ENCODE measurements around the gene COL6A2. TPM values are rescaled to one million over a fixed set of nuclear protein-coding genes. Genes with fewer than 3 reads are reported as not detected.

COL6A2 gene
- total and polyA plus RNA-seq, 2 of the 13 experiments (the other 11 are each of a cell fraction or from before 2014, with no cell fraction given): 0.07 to 0.41 TPM

- DNase-seq (ENCODE audit: low spot score) (no peak), FAIRE-seq (no peak), ATAC-seq (no peak)
- no peaks in the 10 kb centered on the region for H3K36me3 ChIP-seq (replicated peaks in 1 of 2; ENCODE audit: control insufficient read depth in 1 of 2, insufficient read depth in 2 of 2, low read length in 2 of 2)
- no peak overlapping the region for H3K9ac ChIP-seq (ENCODE audit: insufficient read depth, low read depth, low read length)
- POLR2A ChIA-PET: no interaction called here
- TF ChIP-seq EZH2 (conservative IDR thresholded peaks at IDR 0.05; ENCODE audit: low read depth, low read length): no peak
- TF ChIP-seq ATAD3A (CRISPR knock-in tag; IDR thresholded peaks at IDR 0.05): no peak
- TF ChIP-seq ZNF609 (CRISPR knock-in tag; IDR thresholded peaks at IDR 0.05; ENCODE audit: borderline replicate concordance): no peak
- TF ChIP-seq RFXANK (CRISPR knock-in tag; IDR thresholded peaks at IDR 0.05): no peak
- no peak for TF ChIP-seq MEF2D (CRISPR knock-in tag; IDR thresholded peaks at IDR 0.05)
- no peak for TF ChIP-seq ZNF317 (CRISPR knock-in tag; IDR thresholded peaks at IDR 0.05)
- TF ChIP-seq ZNF766 (CRISPR knock-in tag; IDR thresholded peaks at IDR 0.05; ENCODE audit: borderline replicate concordance): no peak
- no peak for TF ChIP-seq RAD21 (CRISPR knock-in tag; IDR thresholded peaks at IDR 0.05)
- TF ChIP-seq ZFP36 (IDR thresholded peaks at IDR 0.05; ENCODE audit: borderline replicate concordance, low read depth, low read length, partially characterized antibody): no peak
- no peak for TF ChIP-seq SAP130 (CRISPR knock-in tag; IDR thresholded peaks at IDR 0.05; ENCODE audit: low read depth)
- no peak for TF ChIP-seq TERF1 (CRISPR knock-in tag; IDR thresholded peaks at IDR 0.05)
- TF ChIP-seq SIX1 (CRISPR knock-in tag; IDR thresholded peaks at IDR 0.05; ENCODE audit: borderline replicate concordance): no peak
- no peak for TF ChIP-seq SIX4 (CRISPR knock-in tag; IDR thresholded peaks at IDR 0.05)
- no peak for TF ChIP-seq ZBTB42 (CRISPR knock-in tag; IDR thresholded peaks at IDR 0.05)
- no peak for TF ChIP-seq ZSCAN25 (CRISPR knock-in tag; IDR thresholded peaks at IDR 0.05)
- TF ChIP-seq ATF3 (CRISPR knock-in tag; IDR thresholded peaks at IDR 0.05): no peak
- no peak for TF ChIP-seq KMT2B (CRISPR knock-in tag; IDR thresholded peaks at IDR 0.05)
- H2AFZ ChIP-seq (ENCODE audit: low read length): no peak overlapping the region
- H3K4me1 ChIP-seq (ENCODE audit: insufficient read depth, low read length): no peaks in the 10 kb centered on the region
- no peaks in the 10 kb centered on the region for H3K79me2 ChIP-seq (ENCODE audit: insufficient read depth, low read length)
- H3K4me2 ChIP-seq (ENCODE audit: low read depth, low read length): no peak overlapping the region
- H3K9me3 ChIP-seq (ENCODE audit: low read length): no peaks in the 10 kb centered on the region
- no TSS peak for BruUV-seq (replicated peaks)
- peaks cover 5 to 13% of the 10 kb centered on the region in 2 experiments; a peak in 4 of 5 replicates for H3K27me3 ChIP-seq (ENCODE audit: control insufficient read depth in 1 of 2, insufficient read depth in 2 of 2, low read length in 2 of 2)
- intact Hi-C loops (cut with micrococcal nuclease; ENCODE audit: unreplicated experiment) (no loop called here), in situ Hi-C loops (cut with HindIII; ENCODE audit: extremely low pct_ligation_motif_present, low pct_unique_long_range_greater_than_20kb) (no loop called here)
- CTCF ChIA-PET (ENCODE audit: low intra/inter-chr PET ratio, low total read pairs): no interaction called here
- no peaks in the 10 kb centered on the region for H4K20me1 ChIP-seq (ENCODE audit: insufficient read depth, low read length)
- 34% methylated on average over 19 of the region's 27 CpGs for WGBS (ENCODE audit: low lambda C conversion rate)
- H3K27ac ChIP-seq (ENCODE audit: extremely low read length, insufficient read depth, low read length): no peak overlapping the region
- H3K4me3 ChIP-seq (replicated peaks in 1 of 3; ENCODE audit: insufficient read depth in 1 of 3, low read depth in 2 of 3, low read length in 3 of 3): no peak overlapping the region
These were observed 48.7 kb upstream of the COL6A2 start for GRCh38 chr21:46048926-46049889.
